ENCODE data around the gene SCFD2.

DNA sequence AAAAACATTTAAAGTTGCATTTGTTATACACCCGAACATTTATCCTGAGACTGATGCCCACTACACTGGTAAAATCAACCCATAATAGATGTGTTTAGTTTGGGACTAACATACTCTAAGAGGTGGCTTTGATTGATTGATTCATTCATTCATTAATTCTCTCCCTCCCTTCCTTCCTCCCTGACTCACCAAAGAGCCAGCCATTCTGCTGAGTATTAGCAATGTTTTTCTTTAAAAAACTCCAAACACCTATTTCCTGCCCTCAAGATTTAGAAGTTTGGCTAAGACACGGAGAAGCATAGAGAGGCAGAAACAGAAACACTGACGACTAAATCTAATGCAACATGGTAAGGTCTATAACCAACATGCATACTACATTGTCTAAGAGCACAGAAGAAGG, 414.8 kb downstream of the SCFD2 start:
- TF ChIP-seq, protein P1, sequence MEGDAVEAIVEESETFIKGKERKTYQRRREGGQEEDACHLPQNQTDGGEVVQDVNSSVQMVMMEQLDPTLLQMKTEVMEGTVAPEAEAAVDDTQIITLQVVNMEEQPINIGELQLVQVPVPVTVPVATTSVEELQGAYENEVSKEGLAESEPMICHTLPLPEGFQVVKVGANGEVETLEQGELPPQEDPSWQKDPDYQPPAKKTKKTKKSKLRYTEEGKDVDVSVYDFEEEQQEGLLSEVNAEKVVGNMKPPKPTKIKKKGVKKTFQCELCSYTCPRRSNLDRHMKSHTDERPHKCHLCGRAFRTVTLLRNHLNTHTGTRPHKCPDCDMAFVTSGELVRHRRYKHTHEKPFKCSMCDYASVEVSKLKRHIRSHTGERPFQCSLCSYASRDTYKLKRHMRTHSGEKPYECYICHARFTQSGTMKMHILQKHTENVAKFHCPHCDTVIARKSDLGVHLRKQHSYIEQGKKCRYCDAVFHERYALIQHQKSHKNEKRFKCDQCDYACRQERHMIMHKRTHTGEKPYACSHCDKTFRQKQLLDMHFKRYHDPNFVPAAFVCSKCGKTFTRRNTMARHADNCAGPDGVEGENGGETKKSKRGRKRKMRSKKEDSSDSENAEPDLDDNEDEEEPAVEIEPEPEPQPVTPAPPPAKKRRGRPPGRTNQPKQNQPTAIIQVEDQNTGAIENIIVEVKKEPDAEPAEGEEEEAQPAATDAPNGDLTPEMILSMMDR (IDR thresholded peaks at IDR 0.05; ENCODE audit: low read depth, low read length) = no peak
- TF ChIP-seq EZH2phosphoT487 (IDR thresholded peaks at IDR 0.05; ENCODE audit: low read depth) = no peak
